Thyroid gland (tissue), 4 donors: ENCODE data around the gene FXYD5. TPM values are rescaled to one million over a fixed set of nuclear protein-coding genes. Genes with fewer than 3 reads are reported as not detected.

Source experiments
- DNase-seq, 2 donors: peaks; one replicate each; pipeline ENCODE4 v3.0.0-alpha.2; 2019
- H3K27ac ChIP-seq, 3 donors: fragments of 200-600 bp; sonication (generic); 1 replicate in 2 of 3; 2 replicates in 1 of 3; pipeline ENCODE4 v1.5.1; 2016 to 2019; ENCODE audit warnings: mild to moderate bottlenecking in 1 of 3, moderate library complexity in 1 of 3
- H3K27me3 ChIP-seq: fragments of 200-600 bp; sonication (generic); one replicate; pipeline ENCODE4 v1.5.1; 2019
- H3K36me3 ChIP-seq, 2 donors: fragments of 200-600 bp; sonication (generic); one replicate each; pipeline ENCODE4 v1.5.1; 2016 to 2019
- H3K4me1 ChIP-seq, 2 donors: fragments of 200-600 bp; sonication (generic); one replicate each; pipeline ENCODE4 v1.5.1; 2017 to 2019
- H3K4me3 ChIP-seq, 3 donors: fragments of 200-600 bp; sonication (generic); replicated peaks in 1 of 3; 1 replicate in 2 of 3; 2 replicates in 1 of 3; pipeline ENCODE4 v1.5.1; 2016; ENCODE audit warnings: mild to moderate bottlenecking in 1 of 3
- H3K9me3 ChIP-seq: fragments of 200-600 bp; sonication (generic); one replicate; pipeline ENCODE4 v1.5.1; 2017
- POLR2A ChIP-seq, 2 donors: fragments of 450-650 bp; IDR thresholded peaks; one replicate each; pipeline ENCODE4 v1.6.1; 2017; ENCODE audit warnings: antibody characterized with exemption in 2 of 2, mild to moderate bottlenecking in 2 of 2, moderate library complexity in 1 of 2
- WGBS, 2 donors: methylation state at CpG; one replicate each; pipeline ENCODE4 v1.1.5; 2017; 5-methylcytosine and 5-hydroxymethylcytosine counted together
- intact Hi-C: fragments of 100-400 bp; cut with DNase I; formaldehyde crosslinking; loops from one replicate; pipeline ENCODE4 v1.15.1; 2023
- total RNA-seq, 4 donors: library from RNA; depleted of rRNA; stranded (reverse); fragments of >200 nt; gene quantifications; one replicate each; pipeline ENCODE4 v1.2.3, GENCODE V29; 2016
- TF ChIP-seq, protein P1 (sequence below), 6 experiments: fragments of 200-600 bp in 3 of 6; fragments of 450-650 bp in 3 of 6; sonication (generic) in 3 of 6; IDR thresholded peaks; one replicate each; pipeline ENCODE4 v1.5.1; 2016 to 2019; ENCODE audit warnings: antibody characterized with exemption in 6 of 6, mild to moderate bottlenecking in 2 of 6, inconsistent platforms in 1 of 6, moderate library complexity in 1 of 6

Gene FXYD5
- total RNA-seq, 4 donors from 2014 or later: 9.3 to 52.4 (median 19.6) TPM

- Histone ChIP-seq H3K27ac (no peak overlapping the region), H3K4me1 (no peaks in the 10 kb centered on the region), H3K4me3 (no peak overlapping the region), H3K36me3 (peaks cover 4 to 6% of the 10 kb centered on the region in 2 donors), H3K9me3 (no peaks in the 10 kb centered on the region), H3K27me3 (no peaks in the 10 kb centered on the region)
- intact Hi-C loops: no loop called here
- TF ChIP-seq, protein P1, sequence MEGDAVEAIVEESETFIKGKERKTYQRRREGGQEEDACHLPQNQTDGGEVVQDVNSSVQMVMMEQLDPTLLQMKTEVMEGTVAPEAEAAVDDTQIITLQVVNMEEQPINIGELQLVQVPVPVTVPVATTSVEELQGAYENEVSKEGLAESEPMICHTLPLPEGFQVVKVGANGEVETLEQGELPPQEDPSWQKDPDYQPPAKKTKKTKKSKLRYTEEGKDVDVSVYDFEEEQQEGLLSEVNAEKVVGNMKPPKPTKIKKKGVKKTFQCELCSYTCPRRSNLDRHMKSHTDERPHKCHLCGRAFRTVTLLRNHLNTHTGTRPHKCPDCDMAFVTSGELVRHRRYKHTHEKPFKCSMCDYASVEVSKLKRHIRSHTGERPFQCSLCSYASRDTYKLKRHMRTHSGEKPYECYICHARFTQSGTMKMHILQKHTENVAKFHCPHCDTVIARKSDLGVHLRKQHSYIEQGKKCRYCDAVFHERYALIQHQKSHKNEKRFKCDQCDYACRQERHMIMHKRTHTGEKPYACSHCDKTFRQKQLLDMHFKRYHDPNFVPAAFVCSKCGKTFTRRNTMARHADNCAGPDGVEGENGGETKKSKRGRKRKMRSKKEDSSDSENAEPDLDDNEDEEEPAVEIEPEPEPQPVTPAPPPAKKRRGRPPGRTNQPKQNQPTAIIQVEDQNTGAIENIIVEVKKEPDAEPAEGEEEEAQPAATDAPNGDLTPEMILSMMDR (IDR thresholded peaks at IDR 0.05): no peak
- TF ChIP-seq POLR2A (IDR thresholded peaks at IDR 0.05): no peak
- WGBS, 2 donors: 76 to 77% methylated on average over 5 of the region's 5 CpGs
- no peak for DNase-seq
These were observed 10.9 kb downstream of the FXYD5 start for GRCh38 chr19:35165200-35166058.

DNA sequence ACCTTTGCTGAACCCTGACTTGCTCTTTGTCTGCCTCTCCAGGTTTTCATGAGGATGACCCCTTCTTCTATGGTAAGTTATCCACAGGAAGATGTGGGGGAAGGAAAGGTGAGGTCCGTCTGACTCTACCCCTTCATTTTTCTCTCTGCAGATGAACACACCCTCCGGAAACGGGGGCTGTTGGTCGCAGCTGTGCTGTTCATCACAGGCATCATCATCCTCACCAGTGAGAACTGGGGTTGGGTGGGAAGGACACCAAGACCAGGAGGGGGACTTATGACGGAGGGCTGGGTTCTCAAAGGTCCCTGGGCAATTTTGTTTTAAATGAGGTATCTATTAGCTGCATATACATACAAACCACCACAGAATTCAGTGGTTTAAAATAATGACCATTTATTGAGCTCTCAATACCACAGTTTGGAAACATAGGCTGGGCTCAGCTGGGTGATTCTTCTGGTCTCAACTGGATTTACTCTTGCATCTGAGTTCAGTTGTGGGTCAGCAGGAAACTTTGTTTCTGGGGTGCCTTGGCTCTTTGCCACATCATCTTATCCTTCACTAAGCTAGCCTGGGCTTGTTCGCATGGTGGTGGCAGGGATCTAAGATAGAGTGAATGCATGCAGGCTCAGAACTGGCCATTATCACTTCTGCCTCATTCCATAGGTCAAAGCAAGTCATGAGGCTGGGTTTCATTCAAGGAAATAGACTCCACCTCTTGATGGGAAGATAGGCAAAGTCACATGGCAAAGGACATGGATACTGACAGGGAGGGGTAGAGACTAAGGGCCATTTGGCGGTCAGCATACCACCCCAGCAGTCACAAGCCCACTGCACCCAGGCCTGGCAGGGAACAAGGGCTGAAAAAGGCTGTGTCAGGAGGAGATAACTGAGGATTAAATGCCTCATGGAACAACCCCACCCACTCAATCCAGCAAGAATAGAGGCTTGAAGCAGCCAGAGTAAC lies 11.8 kb downstream of the FXYD5 start:
- 88 to 93% methylated on average over 7 of the region's 7 CpGs for WGBS, 2 donors
- H3K4me3 ChIP-seq: no peak overlapping the region
- no peak overlapping the region for H3K27ac ChIP-seq
- no peak for DNase-seq
- peaks cover 4 to 6% of the 10 kb centered on the region in 2 donors for H3K36me3 ChIP-seq
- no peaks in the 10 kb centered on the region for H3K9me3 ChIP-seq
- TF ChIP-seq, protein P1 (IDR thresholded peaks at IDR 0.05): no peak
- no peak for TF ChIP-seq POLR2A (IDR thresholded peaks at IDR 0.05)
- H3K27me3 ChIP-seq: no peaks in the 10 kb centered on the region
- intact Hi-C loops: no loop called here
- no peaks in the 10 kb centered on the region for H3K4me1 ChIP-seq

GRCh38 chr19:35167251-35168119 lies 12.9 kb downstream of the FXYD5 start:
- no peak for DNase-seq
- Histone ChIP-seq H3K27ac (no peak overlapping the region), H3K36me3 (peaks cover 4 to 6% of the 10 kb centered on the region in 2 donors), H3K9me3 (no peaks in the 10 kb centered on the region), H3K27me3 (no peaks in the 10 kb centered on the region), H3K4me3 (no peak overlapping the region), H3K4me1 (no peaks in the 10 kb centered on the region)
- intact Hi-C loops: no loop called here
- TF ChIP-seq POLR2A (IDR thresholded peaks at IDR 0.05): no peak
- TF ChIP-seq, protein P1 (IDR thresholded peaks at IDR 0.05): no peak
- 80 to 88% methylated on average over 5 of the region's 5 CpGs for WGBS, 2 donors

GRCh38 chr19:35168196-35168595 lies 13.7 kb downstream of the FXYD5 start:
- peaks cover 4 to 6% of the 10 kb centered on the region in 2 donors for H3K36me3 ChIP-seq
- H3K4me3 ChIP-seq: no peak overlapping the region
- no peaks in the 10 kb centered on the region for H3K4me1 ChIP-seq
- DNase-seq: no peak
- WGBS, 2 donors: 75 to 87% methylated on average over 3 of the region's 3 CpGs
- no peaks in the 10 kb centered on the region for H3K27me3 ChIP-seq
- TF ChIP-seq, protein P1 (IDR thresholded peaks at IDR 0.05): no peak
- TF ChIP-seq POLR2A (IDR thresholded peaks at IDR 0.05): no peak
- no peaks in the 10 kb centered on the region for H3K9me3 ChIP-seq
- intact Hi-C loops: no loop called here
- H3K27ac ChIP-seq: no peak overlapping the region
